BLaER1 (cell line): ENCODE results near the gene PLAAT3.
"Not testable (repeated sequence)": the region's sequence is repeated elsewhere in the genome, so short reads cannot be mapped to it uniquely, and the experiment has no call there.

ENCODE experiments used
- H3K27ac ChIP-seq: shearing (Covaris generic); formaldehyde crosslinking; 2 replicates; pipeline ENCODE4 v1.8.1; 2022
- H3K27me3 ChIP-seq: shearing (Covaris generic); formaldehyde crosslinking; 2 replicates; pipeline ENCODE4 v1.8.1; 2022
- H3K36me3 ChIP-seq: shearing (Covaris generic); formaldehyde crosslinking; 2 replicates; pipeline ENCODE4 v1.8.1; 2022
- H3K4me1 ChIP-seq: shearing (Covaris generic); formaldehyde crosslinking; 2 replicates; pipeline ENCODE4 v1.8.1; 2022
- H3K4me2 ChIP-seq: shearing (Covaris generic); formaldehyde crosslinking; 2 replicates; pipeline ENCODE4 v1.8.1; 2022
- H3K4me3 ChIP-seq: shearing (Covaris generic); formaldehyde crosslinking; 2 replicates; pipeline ENCODE4 v1.8.1; 2022
- H3K9ac ChIP-seq: shearing (Covaris generic); formaldehyde crosslinking; 2 replicates; pipeline ENCODE4 v1.8.1; 2022
- H3K9me3 ChIP-seq: shearing (Covaris generic); formaldehyde crosslinking; 2 replicates; pipeline ENCODE4 v1.8.1; 2022
- H4K20me1 ChIP-seq: shearing (Covaris generic); formaldehyde crosslinking; 2 replicates; pipeline ENCODE4 v1.8.1; 2022
- Cebpa-rat ChIP-seq: shearing (Covaris generic); IDR thresholded peaks from 2 replicates; pipeline ENCODE4 v1.8.1; 2022

Gene PLAAT3

DNA sequence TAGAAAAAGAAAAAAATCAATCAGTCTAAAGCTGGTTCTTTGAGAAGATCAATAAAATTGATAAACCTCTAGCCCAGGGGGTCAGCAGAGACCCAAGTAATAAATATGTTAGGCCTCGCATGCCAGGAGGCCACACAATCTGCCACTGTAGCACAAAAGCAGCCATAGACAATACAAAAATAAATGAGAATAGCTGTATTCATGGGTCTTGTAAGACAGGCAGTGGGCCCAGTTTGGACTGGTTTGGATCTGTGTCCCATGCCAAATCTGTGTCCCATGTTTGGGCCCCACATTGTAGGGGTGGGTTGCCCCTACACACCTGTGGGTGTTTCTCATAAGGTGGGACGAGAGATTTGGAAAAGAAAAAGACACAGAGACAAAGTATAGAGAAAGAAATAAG lies 84.2 kb downstream of the PLAAT3 start:
- Histone ChIP-seq H3K27ac (no peak overlapping the region), H3K27me3 (no peaks in the 10 kb centered on the region), H4K20me1 (no peaks in the 10 kb centered on the region), H3K4me3 (no peak overlapping the region), H3K4me1 (peaks cover 58% of the 10 kb centered on the region), H3K4me2 (no peak overlapping the region), H3K36me3 (no peaks in the 10 kb centered on the region), H3K9me3 (no peaks in the 10 kb centered on the region), H3K9ac (no peak overlapping the region)
- no peak for TF ChIP-seq Cebpa-rat

- Histone ChIP-seq H3K4me1 (peaks cover 56% of the 10 kb centered on the region), H3K4me2 (peak overlapping the region; percentile 0; the same call in 1 of the 2 replicates)
- H4K20me1 ChIP-seq, H3K4me3 ChIP-seq, H3K27ac ChIP-seq, H3K9ac ChIP-seq, H3K36me3 ChIP-seq, H3K27me3 ChIP-seq, H3K9me3 ChIP-seq: not testable (repeated sequence)
Observed at GRCh38 chr11:63529373-63529772, 84.9 kb downstream of the PLAAT3 start.

DNA sequence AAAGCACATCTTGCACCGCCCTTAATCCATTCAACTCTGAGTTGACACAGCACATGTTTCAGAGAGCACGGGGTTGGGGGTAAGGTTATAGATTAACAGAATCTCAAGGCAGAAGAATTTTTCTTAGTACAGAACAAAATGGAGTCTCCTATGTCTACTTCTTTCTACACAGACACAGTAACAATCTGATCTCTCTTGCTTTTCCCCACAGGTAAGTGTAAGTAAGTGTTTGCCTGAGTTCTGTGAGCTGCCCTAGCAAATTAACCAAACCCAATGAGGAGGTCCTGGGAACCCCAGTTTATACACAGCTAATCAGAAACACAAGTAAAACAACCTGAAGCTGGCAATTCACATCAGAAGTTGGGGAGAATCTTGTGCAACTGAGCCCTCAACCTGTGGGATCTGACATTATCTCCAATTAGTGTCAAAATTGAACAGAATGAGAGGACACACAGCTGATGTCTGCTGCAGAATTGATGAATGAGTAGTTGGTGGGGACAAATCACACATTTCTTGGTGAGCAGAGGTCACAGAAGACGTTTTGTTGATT lies 85.4 kb downstream of the PLAAT3 start:
- H4K20me1 ChIP-seq, H3K9me3 ChIP-seq, H3K9ac ChIP-seq, H3K27ac ChIP-seq, H3K36me3 ChIP-seq, H3K4me2 ChIP-seq, H3K27me3 ChIP-seq, H3K4me3 ChIP-seq: not testable (repeated sequence)
- peaks cover 51% of the 10 kb centered on the region for H3K4me1 ChIP-seq

GRCh38 chr11:63528156-63528555 lies 86.1 kb downstream of the PLAAT3 start:
- not testable (repeated sequence) for H3K9ac ChIP-seq

GRCh38 chr11:63527667-63528066 lies 86.6 kb downstream of the PLAAT3 start:
- no peaks in the 10 kb centered on the region for H3K36me3 ChIP-seq
- peaks cover 17% of the 10 kb centered on the region for H3K9me3 ChIP-seq
- TF ChIP-seq Cebpa-rat = no peak
- no peak overlapping the region for H3K9ac ChIP-seq
- H3K27ac ChIP-seq = no peak overlapping the region
- no peaks in the 10 kb centered on the region for H4K20me1 ChIP-seq
- H3K4me1 ChIP-seq = peaks cover 43% of the 10 kb centered on the region
- peak overlapping the region; percentile 64 for H3K4me2 ChIP-seq
- H3K27me3 ChIP-seq = no peaks in the 10 kb centered on the region
- no peak overlapping the region for H3K4me3 ChIP-seq

More at GRCh38 chr11:63528156-63528555, 86.1 kb downstream of the PLAAT3 start:
- H3K27me3 ChIP-seq, H3K4me3 ChIP-seq, H4K20me1 ChIP-seq, H3K27ac ChIP-seq, H3K36me3 ChIP-seq: not testable (repeated sequence)
- H3K4me2 ChIP-seq = peak overlapping the region; percentile 64
- H3K4me1 ChIP-seq = peaks cover 48% of the 10 kb centered on the region
- H3K9me3 ChIP-seq = peaks cover 12% of the 10 kb centered on the region
